Hepatocyte (in vitro differentiated cells): ENCODE data around the gene MTCH1.

Experiments
- EZH2phosphoT487 ChIP-seq: fragments of 200-600 bp; sonication (generic); IDR thresholded peaks from one replicate; pipeline ENCODE4 v1.6.1; 2018; ENCODE audit warnings: antibody characterized with exemption, mild to moderate bottlenecking, low read depth, moderate library complexity; ENCODE audit not compliant: unreplicated experiment, severe bottlenecking
- TF ChIP-seq, protein P1 (sequence below): fragments of 200-600 bp; sonication (generic); IDR thresholded peaks from 2 replicates; pipeline ENCODE4 v1.5.1; 2016; ENCODE audit warnings: antibody characterized with exemption, mild to moderate bottlenecking; ENCODE audit not compliant: poor library complexity

DNA sequence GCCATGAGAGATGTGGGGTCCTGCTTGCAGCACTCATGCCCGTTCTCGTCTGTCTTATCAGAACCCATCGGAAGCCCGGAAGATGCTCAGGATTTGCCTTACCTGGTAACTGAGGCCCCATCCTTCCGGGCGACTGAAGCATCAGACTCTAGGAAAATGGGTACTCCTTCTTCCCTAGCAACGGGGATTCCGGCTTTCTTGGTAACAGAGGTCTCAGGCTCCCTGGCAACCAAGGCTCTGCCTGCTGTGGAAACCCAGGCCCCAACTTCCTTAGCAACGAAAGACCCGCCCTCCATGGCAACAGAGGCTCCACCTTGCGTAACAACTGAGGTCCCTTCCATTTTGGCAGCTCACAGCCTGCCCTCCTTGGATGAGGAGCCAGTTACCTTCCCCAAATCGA, 23.1 kb downstream of the MTCH1 start:
- TF ChIP-seq, protein P1, sequence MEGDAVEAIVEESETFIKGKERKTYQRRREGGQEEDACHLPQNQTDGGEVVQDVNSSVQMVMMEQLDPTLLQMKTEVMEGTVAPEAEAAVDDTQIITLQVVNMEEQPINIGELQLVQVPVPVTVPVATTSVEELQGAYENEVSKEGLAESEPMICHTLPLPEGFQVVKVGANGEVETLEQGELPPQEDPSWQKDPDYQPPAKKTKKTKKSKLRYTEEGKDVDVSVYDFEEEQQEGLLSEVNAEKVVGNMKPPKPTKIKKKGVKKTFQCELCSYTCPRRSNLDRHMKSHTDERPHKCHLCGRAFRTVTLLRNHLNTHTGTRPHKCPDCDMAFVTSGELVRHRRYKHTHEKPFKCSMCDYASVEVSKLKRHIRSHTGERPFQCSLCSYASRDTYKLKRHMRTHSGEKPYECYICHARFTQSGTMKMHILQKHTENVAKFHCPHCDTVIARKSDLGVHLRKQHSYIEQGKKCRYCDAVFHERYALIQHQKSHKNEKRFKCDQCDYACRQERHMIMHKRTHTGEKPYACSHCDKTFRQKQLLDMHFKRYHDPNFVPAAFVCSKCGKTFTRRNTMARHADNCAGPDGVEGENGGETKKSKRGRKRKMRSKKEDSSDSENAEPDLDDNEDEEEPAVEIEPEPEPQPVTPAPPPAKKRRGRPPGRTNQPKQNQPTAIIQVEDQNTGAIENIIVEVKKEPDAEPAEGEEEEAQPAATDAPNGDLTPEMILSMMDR: no peak
- TF ChIP-seq EZH2phosphoT487: no peak
